Cardiac muscle cell (in vitro differentiated cells and primary cell): ENCODE results near the gene EFCAB8. TPM values are rescaled to one million over a fixed set of nuclear protein-coding genes. Genes with fewer than 3 reads are reported as not detected.

Source experiments
- DNase-seq, 2 donors: peaks; one replicate each; pipeline versions ENCODE4 v3.0.0 to v3.0.0-alpha.2; 2010 to 2017; ENCODE audit warnings: low read depth in 1 of 2, low spot score in 1 of 2
- H3K27ac ChIP-seq: fragments of 200-600 bp; sonication (generic); 2 replicates; pipeline ENCODE4 v1.5.1; 2016
- H3K27me3 ChIP-seq: fragments of 200-600 bp; sonication (generic); 2 replicates; pipeline ENCODE4 v1.6.0; 2016; ENCODE audit warnings: control low read depth
- H3K36me3 ChIP-seq: fragments of 200-600 bp; sonication (generic); 2 replicates; pipeline ENCODE4 v1.5.1; 2016; ENCODE audit warnings: control low read depth
- H3K4me1 ChIP-seq: fragments of 200-600 bp; sonication (generic); 2 replicates; pipeline ENCODE4 v1.8.1; 2017; ENCODE audit warnings: low read depth, mild to moderate bottlenecking, mixed run types
- H3K4me3 ChIP-seq: fragments of 200-600 bp; sonication (generic); 2 replicates; pipeline ENCODE4 v1.5.1; 2016; ENCODE audit warnings: mild to moderate bottlenecking
- H3K9me3 ChIP-seq: fragments of 200-600 bp; sonication (generic); 2 replicates; pipeline ENCODE4 v1.5.1; 2017; ENCODE audit warnings: low read depth, mild to moderate bottlenecking, control low read depth
- polyA plus RNA-seq: library from polyadenylated mRNA; unstranded; fragments of >200 nt; fragmentation: Nextera tagmentation; extraction: Ambion mirVana; gene quantifications from 2 replicates; pipeline ENCODE4 v1.2.1, GENCODE V29; 2016
- total RNA-seq: library from RNA; depleted of rRNA; stranded (reverse); fragments of >200 nt; gene quantifications from 2 replicates; pipeline ENCODE4 v1.2.3, GENCODE V29; 2016
- TF ChIP-seq, protein P1 (sequence below): IDR thresholded peaks from 2 replicates; pipeline ENCODE4 v1.5.1; 2012; ENCODE audit warnings: low read depth, mild to moderate bottlenecking, low read length

The EFCAB8 gene
- total and polyA plus RNA-seq, 2 experiments from 2014 or later, result 0.54 TPM; not detected in 1

DNA sequence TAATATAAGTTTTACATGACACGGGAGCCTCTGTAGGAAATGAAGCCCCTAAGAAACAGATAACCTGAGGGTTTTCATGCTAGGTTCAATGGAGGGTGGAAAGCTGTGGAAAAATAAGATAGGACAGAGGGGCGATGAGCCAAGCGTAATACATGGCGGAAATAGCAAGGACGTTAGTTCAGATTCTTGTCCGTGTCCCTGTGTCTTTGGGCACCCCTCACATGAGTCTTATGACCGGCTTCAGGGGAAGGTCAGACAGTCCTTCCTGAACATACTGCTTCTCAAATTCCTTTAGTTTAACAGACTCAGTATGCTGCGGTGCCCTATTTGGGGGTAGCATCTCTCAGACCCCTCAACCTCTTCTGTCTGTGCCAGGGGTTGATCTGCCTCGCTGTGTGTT lies 20.8 kb downstream of the EFCAB8 start:
- H3K36me3 ChIP-seq, result no peaks in the 10 kb centered on the region
- no peak overlapping the region for H3K27ac ChIP-seq
- H3K9me3 ChIP-seq, result no peaks in the 10 kb centered on the region
- TF ChIP-seq, protein P1, sequence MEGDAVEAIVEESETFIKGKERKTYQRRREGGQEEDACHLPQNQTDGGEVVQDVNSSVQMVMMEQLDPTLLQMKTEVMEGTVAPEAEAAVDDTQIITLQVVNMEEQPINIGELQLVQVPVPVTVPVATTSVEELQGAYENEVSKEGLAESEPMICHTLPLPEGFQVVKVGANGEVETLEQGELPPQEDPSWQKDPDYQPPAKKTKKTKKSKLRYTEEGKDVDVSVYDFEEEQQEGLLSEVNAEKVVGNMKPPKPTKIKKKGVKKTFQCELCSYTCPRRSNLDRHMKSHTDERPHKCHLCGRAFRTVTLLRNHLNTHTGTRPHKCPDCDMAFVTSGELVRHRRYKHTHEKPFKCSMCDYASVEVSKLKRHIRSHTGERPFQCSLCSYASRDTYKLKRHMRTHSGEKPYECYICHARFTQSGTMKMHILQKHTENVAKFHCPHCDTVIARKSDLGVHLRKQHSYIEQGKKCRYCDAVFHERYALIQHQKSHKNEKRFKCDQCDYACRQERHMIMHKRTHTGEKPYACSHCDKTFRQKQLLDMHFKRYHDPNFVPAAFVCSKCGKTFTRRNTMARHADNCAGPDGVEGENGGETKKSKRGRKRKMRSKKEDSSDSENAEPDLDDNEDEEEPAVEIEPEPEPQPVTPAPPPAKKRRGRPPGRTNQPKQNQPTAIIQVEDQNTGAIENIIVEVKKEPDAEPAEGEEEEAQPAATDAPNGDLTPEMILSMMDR, result no peak
- no peaks in the 10 kb centered on the region for H3K4me1 ChIP-seq
- no peak for DNase-seq
- H3K27me3 ChIP-seq, result no peaks in the 10 kb centered on the region
- no peak overlapping the region for H3K4me3 ChIP-seq

DNA sequence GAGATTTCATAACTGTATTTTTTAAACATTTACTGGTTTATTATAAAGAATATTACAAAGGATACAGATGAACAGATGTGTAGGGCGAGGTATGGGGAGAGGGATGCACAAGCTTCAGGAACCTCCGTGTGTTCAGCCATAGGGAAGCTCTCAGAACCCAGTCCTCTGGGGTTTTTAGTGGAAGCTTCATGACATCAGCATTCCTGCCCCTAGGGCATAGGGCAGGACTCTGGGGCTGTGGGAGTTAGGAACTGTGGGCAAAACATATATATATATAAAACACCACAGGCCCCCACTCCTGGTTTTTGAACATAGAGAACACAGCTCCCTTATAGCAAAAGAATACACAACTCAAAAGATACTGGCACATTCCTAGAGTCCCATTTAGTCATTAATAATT lies 21.9 kb downstream of the EFCAB8 start:
- H3K27ac ChIP-seq, result no peak overlapping the region
- no peaks in the 10 kb centered on the region for H3K36me3 ChIP-seq
- no peak for DNase-seq
- no peak overlapping the region for H3K4me3 ChIP-seq
- TF ChIP-seq, protein P1, result no peak
- H3K27me3 ChIP-seq, result no peaks in the 10 kb centered on the region
- H3K9me3 ChIP-seq, result no peaks in the 10 kb centered on the region
- no peaks in the 10 kb centered on the region for H3K4me1 ChIP-seq

DNA sequence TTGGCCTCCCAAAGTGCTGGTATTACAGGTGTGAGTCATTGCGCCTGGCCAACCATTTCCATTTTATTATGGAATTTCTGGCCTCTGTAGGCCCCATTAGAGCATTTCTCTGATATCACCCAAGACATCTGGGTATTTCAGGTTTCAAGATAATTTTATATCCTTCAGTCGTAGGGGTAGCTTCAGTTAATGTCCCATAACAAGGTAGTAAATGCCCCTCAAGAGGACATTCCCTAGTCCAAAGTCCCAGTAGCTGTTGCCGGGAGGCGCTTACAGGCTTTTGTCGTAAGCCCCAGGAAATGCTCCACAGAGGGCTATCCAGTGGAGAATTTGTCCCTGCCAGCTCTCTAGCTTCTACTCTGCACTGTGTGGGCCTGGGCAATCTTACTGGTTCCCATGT lies 24.4 kb downstream of the EFCAB8 start:
- no peaks in the 10 kb centered on the region for H3K9me3 ChIP-seq
- no peak overlapping the region for H3K4me3 ChIP-seq
- no peak overlapping the region for H3K27ac ChIP-seq
- TF ChIP-seq, protein P1, result no peak
- H3K36me3 ChIP-seq, result no peaks in the 10 kb centered on the region
- H3K27me3 ChIP-seq, result no peaks in the 10 kb centered on the region
- H3K4me1 ChIP-seq, result no peaks in the 10 kb centered on the region
- DNase-seq, result no peak

DNA sequence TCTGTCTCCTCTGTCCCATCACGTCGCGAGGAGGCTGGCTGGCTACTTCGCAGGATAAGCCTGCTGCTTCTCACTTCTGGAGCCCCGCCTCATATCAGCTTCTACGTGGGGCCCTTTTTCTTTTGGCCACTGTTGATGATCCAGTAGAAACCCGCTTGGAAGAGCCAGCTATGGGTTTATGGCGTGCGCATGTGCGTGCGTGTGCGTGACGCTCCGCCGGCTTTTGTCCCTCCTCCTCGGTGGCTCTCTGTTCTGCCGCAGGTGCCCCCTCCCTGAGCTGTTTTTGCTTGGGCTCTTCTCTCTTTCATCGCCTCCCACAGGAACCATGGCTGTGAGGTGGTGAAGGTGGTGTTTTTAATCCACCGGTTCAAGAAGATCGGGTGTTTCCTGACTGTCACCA lies 26.5 kb downstream of the EFCAB8 start:
- no peaks in the 10 kb centered on the region for H3K36me3 ChIP-seq
- H3K27me3 ChIP-seq, result no peaks in the 10 kb centered on the region
- H3K4me1 ChIP-seq, result no peaks in the 10 kb centered on the region
- H3K9me3 ChIP-seq, result no peaks in the 10 kb centered on the region
- no peak overlapping the region for H3K27ac ChIP-seq
- TF ChIP-seq, protein P1, result no peak
- no peak for DNase-seq
- no peak overlapping the region for H3K4me3 ChIP-seq

DNA sequence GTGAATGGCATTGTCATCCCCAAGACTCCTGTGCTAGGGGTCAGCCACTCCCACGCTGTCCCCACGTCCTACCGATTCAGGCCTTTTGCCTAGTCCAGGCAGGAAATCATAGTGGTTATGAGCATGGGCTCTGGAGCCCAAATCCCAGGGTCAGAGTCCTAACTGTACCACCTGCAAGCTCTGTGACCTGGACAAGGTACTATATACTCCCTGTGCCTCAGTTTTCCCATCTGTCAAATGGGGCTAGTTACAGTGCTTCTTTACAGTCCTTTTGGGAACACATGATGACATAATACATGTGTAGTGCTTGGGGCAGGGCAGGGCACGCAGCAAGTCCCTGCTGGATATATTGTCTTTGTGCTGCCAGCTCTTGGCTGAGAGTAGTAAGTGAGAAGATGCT lies 27.2 kb downstream of the EFCAB8 start:
- DNase-seq, result no peak
- H3K4me3 ChIP-seq, result no peak overlapping the region
- TF ChIP-seq, protein P1, result no peak
- H3K27me3 ChIP-seq, result no peaks in the 10 kb centered on the region
- H3K4me1 ChIP-seq, result no peaks in the 10 kb centered on the region
- no peak overlapping the region for H3K27ac ChIP-seq
- no peaks in the 10 kb centered on the region for H3K9me3 ChIP-seq
- H3K36me3 ChIP-seq, result no peaks in the 10 kb centered on the region

DNA sequence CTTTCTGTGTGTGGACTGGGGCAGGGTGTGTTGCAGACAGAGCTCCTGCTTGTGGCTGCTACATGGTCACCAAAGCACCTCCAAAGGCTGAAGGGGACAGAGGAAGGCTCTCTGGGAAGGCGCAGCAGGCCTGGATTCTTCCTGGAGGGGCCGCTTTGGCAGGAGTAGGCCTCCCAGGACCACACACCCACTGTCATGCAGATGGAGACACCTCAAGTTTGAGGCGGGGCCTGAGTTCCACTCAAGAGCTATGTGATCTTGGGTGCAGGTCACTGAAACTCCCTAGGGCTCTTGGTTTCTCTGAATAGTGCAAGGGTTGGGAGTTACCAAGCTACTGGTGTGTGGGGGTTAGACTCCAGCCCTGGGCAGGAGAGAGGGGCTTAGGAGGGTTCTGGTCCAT lies 27.9 kb downstream of the EFCAB8 start:
- H3K36me3 ChIP-seq, result no peaks in the 10 kb centered on the region
- DNase-seq, result no peak
- no peak overlapping the region for H3K4me3 ChIP-seq
- no peaks in the 10 kb centered on the region for H3K4me1 ChIP-seq
- H3K27me3 ChIP-seq, result no peaks in the 10 kb centered on the region
- no peak overlapping the region for H3K27ac ChIP-seq
- TF ChIP-seq, protein P1, result no peak
- H3K9me3 ChIP-seq, result no peaks in the 10 kb centered on the region
